ENCODE results near the gene CCDC61.

Gene CCDC61

GRCh38 chr19:46016426-46017094 is 21.3 kb downstream of the CCDC61 start:
- peak; percentile 70 for DNase-seq (ENCODE audit: low read depth)

GRCh38 chr19:46017095-46017429 is 21.8 kb downstream of the CCDC61 start:
- no peak for DNase-seq (ENCODE audit: low read depth)

- DNase-seq (ENCODE audit: low read depth), result no peak
These were observed 22.8 kb downstream of the CCDC61 start for GRCh38 chr19:46017874-46018675.

GRCh38 chr19:46018729-46019251 is 23.5 kb downstream of the CCDC61 start:
- no peak for DNase-seq (ENCODE audit: low read depth)

- no peak for DNase-seq (ENCODE audit: low read depth)
These were observed 24.0 kb downstream of the CCDC61 start for GRCh38 chr19:46019270-46019669.

- DNase-seq (ENCODE audit: low read depth), result no peak
These were observed 25.5 kb downstream of the CCDC61 start for GRCh38 chr19:46020819-46021125.

- no peak for DNase-seq (ENCODE audit: low read depth)
These were observed 26.3 kb downstream of the CCDC61 start for GRCh38 chr19:46021531-46022041.

GRCh38 chr19:46022061-46022430 is 26.8 kb downstream of the CCDC61 start:
- no peak for DNase-seq (ENCODE audit: low read depth)

- DNase-seq (ENCODE audit: low read depth), result no peak
These were observed 27.4 kb downstream of the CCDC61 start, which contains the start of gene PGLYRP1 for GRCh38 chr19:46022431-46023310. Gene PGLYRP1, minus strand, starts transcription at chr19:46023053. Its CDS starts 32 bp downstream, at chr19:46023021.

- DNase-seq (ENCODE audit: low read depth), result no peak
These were observed 28.1 kb downstream of the CCDC61 start for GRCh38 chr19:46023311-46023779.

- DNase-seq (ENCODE audit: low read depth), result no peak
These were observed 30.6 kb downstream of the CCDC61 start for GRCh38 chr19:46025835-46026234.

- DNase-seq (ENCODE audit: low read depth), result no peak
These were observed 35.7 kb downstream of the CCDC61 start for GRCh38 chr19:46030812-46031550.

- DNase-seq (ENCODE audit: low read depth), result no peak
These were observed 36.7 kb downstream of the CCDC61 start for GRCh38 chr19:46031781-46032596.

GRCh38 chr19:46032597-46033025 is 37.3 kb downstream of the CCDC61 start:
- DNase-seq (ENCODE audit: low read depth), result no peak

- no peak for DNase-seq (ENCODE audit: low read depth)
These were observed 38.1 kb downstream of the CCDC61 start for GRCh38 chr19:46033401-46033800.

- no peak for DNase-seq (ENCODE audit: low read depth)
These were observed 40.3 kb downstream of the CCDC61 start for GRCh38 chr19:46035546-46035945.

GRCh38 chr19:46035986-46036743 is 40.9 kb downstream of the CCDC61 start:
- DNase-seq (ENCODE audit: low read depth), result no peak

- DNase-seq (ENCODE audit: low read depth), result no peak
These were observed 41.5 kb downstream of the CCDC61 start for GRCh38 chr19:46036744-46037128.

GRCh38 chr19:46040125-46040524 is 44.9 kb downstream of the CCDC61 start:
- DNase-seq (ENCODE audit: low read depth), result no peak

Measured in stimulated activated CD8-positive, alpha-beta memory T cell treated with anti-CD3 and anti-CD28 coated beads, Interleukin-15, amount 100 ng/mL, for 24 hours (primary cell).